Measurements from ENCODE around the gene SRXN1. TPM values are rescaled to one million over a fixed set of nuclear protein-coding genes. Genes with fewer than 3 reads are reported as not detected.

SRXN1 gene
- total RNA-seq: 10 to 100 TPM; 11.7 to 23.4 (median 18.9) TPM
- long read RNA-seq, donor 1, transcript SRXN1-201 (2 exons, 2,698 nt): major isoform, 103 of 125 reads
- long read RNA-seq, donor 1, partial matches to known transcripts: 20 of 125 reads
- long read RNA-seq, donor 1, other reads (novel, unspliced or antisense): 2 of 125 reads
- long read RNA-seq, donor 2, partial matches to known transcripts: 0 of 1 reads
- long read RNA-seq, donor 2, other reads (novel, unspliced or antisense): 0 of 1 reads

DNA sequence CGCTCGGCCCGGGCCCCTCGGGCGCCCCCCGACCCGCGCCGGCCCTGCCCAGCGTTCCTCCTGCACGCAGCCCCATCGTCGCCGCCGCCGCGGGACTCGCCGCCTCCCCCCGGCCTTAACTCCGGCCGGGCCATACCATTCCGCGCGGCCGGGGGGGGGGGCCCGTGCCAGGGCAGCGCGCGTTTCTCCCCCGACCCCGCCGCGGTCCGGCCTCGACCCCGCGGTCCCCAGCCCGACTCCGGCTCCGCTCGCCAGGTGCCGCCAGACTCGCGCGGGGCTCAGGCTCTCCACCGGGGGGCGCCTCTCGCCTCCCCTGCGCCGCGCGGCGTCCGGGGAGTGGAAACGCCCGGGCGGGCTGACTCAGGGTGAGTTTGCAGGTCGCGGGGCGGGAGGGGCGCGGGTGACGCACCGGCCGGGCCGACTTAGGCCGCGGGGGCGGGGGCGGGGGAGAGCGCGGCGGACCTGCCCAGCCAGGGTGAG, at the start of gene SRXN1:
TSS of gene SRXN1 (minus strand) at position 91 of the 480 bp plus-strand sequence. CDS start at position 76, 15 bp downstream.
- intact Hi-C loops (cut with DNase I, micrococcal nuclease): no loop called here
- Histone ChIP-seq H3K9me3 (no peaks in the 10 kb centered on the region), H3K4me3 (peak within 1 kb of the TSS; percentile 48), H3K36me3 (ENCODE audit: low read depth) (no peaks in the 10 kb centered on the region), H3K4me1 (ENCODE audit: low read depth) (peaks cover 17% of the 10 kb centered on the region)
- DNase-seq: peak; percentile 89 to 94 (median 92)
- ATAC-seq: peak; percentile 97
- TF ChIP-seq, protein P1, sequence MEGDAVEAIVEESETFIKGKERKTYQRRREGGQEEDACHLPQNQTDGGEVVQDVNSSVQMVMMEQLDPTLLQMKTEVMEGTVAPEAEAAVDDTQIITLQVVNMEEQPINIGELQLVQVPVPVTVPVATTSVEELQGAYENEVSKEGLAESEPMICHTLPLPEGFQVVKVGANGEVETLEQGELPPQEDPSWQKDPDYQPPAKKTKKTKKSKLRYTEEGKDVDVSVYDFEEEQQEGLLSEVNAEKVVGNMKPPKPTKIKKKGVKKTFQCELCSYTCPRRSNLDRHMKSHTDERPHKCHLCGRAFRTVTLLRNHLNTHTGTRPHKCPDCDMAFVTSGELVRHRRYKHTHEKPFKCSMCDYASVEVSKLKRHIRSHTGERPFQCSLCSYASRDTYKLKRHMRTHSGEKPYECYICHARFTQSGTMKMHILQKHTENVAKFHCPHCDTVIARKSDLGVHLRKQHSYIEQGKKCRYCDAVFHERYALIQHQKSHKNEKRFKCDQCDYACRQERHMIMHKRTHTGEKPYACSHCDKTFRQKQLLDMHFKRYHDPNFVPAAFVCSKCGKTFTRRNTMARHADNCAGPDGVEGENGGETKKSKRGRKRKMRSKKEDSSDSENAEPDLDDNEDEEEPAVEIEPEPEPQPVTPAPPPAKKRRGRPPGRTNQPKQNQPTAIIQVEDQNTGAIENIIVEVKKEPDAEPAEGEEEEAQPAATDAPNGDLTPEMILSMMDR (IDR thresholded peaks at IDR 0.05): peak; percentile 46

DNA sequence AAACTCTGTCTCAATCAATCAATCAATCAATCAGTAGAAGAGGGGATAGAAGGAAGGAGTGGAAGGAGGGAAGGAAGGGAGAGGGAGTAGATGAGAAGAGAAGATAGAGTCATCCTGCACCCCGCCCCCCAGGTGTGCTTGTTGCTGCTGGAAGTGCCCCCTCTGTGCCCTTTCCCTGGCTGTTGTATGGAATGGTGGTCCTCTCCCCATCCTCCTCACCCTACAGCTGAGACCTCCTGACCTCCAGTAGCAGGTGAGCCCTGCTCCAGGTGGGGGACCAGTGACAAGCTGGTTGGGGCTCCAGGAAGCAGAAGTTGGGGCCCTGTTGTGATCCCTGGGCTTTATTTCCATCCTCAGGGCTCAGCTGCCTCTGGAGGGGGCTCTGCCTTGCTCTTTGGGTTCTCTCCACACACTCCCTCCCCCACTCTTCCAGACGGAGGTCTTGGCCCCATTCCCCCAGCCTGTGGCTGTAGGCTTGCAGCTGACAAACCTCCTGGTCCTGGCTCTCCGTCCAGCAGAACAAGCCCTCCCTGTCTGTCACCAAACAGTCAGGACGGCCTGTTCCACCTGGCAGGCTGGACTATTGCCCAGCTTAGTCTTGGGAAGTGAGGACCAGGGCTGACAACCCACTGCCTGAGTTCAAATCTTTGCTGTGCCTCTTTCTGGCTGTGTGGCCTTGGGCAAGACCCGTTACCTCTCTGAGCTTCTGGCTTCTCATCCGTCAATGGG, 48.6 kb upstream of the SRXN1 start:
- no peak overlapping the region for H3K4me3 ChIP-seq
- intact Hi-C loops (cut with DNase I, micrococcal nuclease): no loop called here
- TF ChIP-seq, protein P1 (IDR thresholded peaks at IDR 0.05): no peak
- H3K9me3 ChIP-seq: no peaks in the 10 kb centered on the region
- H3K4me1 ChIP-seq (ENCODE audit: low read depth): no peaks in the 10 kb centered on the region
- ATAC-seq (no peak), DNase-seq (no peak)
- no peaks in the 10 kb centered on the region for H3K36me3 ChIP-seq (ENCODE audit: low read depth)

GRCh38 chr20:699811-700338, 46.9 kb upstream of the SRXN1 start:
- TF ChIP-seq, protein P1 (IDR thresholded peaks at IDR 0.05): no peak
- DNase-seq (no peak), ATAC-seq (no peak)
- H3K9me3 ChIP-seq: no peaks in the 10 kb centered on the region
- no peaks in the 10 kb centered on the region for H3K36me3 ChIP-seq (ENCODE audit: low read depth)
- H3K4me1 ChIP-seq (ENCODE audit: low read depth): no peaks in the 10 kb centered on the region
- intact Hi-C loops (cut with DNase I, micrococcal nuclease): no loop called here
- H3K4me3 ChIP-seq: no peak overlapping the region

- TF ChIP-seq, protein P1 (IDR thresholded peaks at IDR 0.05): no peak
- ATAC-seq: no peak
- intact Hi-C loops (cut with DNase I, micrococcal nuclease): no loop called here
Measured at GRCh38 chr20:699342-699741, 46.3 kb upstream of the SRXN1 start.

GRCh38 chr20:698276-698675, 45.3 kb upstream of the SRXN1 start:
- DNase-seq (no peak), ATAC-seq (no peak)
- Histone ChIP-seq H3K36me3 (ENCODE audit: low read depth) (no peaks in the 10 kb centered on the region), H3K4me1 (ENCODE audit: low read depth) (no peaks in the 10 kb centered on the region), H3K4me3 (no peak overlapping the region), H3K9me3 (no peaks in the 10 kb centered on the region)
- intact Hi-C loops (cut with DNase I, micrococcal nuclease): no loop called here
- TF ChIP-seq, protein P1 (IDR thresholded peaks at IDR 0.05): no peak

More at GRCh38 chr20:699342-699741, 46.3 kb upstream of the SRXN1 start:
- Histone ChIP-seq H3K4me1 (ENCODE audit: low read depth) (no peaks in the 10 kb centered on the region), H3K36me3 (ENCODE audit: low read depth) (no peaks in the 10 kb centered on the region), H3K4me3 (no peak overlapping the region), H3K9me3 (no peaks in the 10 kb centered on the region)
- DNase-seq: no peak

Measured in mucosa of descending colon (tissue), 3 donors.